GM12801 (cell line): ENCODE data around the gene SCG3.

Source experiments
- CTCF ChIP-seq: IDR thresholded peaks from one replicate; pipeline ENCODE4 v1.5.1; 2011; ENCODE audit warnings: control low read depth; ENCODE audit not compliant: insufficient read length; ENCODE audit errors: extremely low read depth

SCG3 gene

DNA sequence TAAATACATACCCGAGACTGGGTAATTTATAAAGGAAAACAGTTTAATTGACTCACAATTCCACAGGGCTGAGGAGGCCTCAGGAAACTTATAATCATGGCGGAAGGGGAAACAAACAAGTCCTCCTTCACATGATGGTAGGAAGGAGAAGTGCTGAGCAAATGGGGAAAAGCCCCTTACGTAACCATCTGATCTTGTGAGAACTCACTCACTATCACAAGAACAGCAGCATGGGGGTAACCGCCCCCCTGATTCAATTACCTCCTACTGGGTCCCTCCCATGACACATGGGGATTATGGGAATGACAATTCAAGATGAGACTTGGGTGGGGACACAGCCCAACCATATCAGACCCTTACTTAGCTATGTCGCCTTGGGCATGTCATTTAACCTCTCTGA is 27.7 kb downstream of the SCG3 start:
- TF ChIP-seq CTCF, result no peak

GRCh38 chr15:51714162-51714561 is 32.9 kb downstream of the SCG3 start:
- no peak for TF ChIP-seq CTCF

GRCh38 chr15:51714911-51715310 is 33.6 kb downstream of the SCG3 start:
- no peak for TF ChIP-seq CTCF

DNA sequence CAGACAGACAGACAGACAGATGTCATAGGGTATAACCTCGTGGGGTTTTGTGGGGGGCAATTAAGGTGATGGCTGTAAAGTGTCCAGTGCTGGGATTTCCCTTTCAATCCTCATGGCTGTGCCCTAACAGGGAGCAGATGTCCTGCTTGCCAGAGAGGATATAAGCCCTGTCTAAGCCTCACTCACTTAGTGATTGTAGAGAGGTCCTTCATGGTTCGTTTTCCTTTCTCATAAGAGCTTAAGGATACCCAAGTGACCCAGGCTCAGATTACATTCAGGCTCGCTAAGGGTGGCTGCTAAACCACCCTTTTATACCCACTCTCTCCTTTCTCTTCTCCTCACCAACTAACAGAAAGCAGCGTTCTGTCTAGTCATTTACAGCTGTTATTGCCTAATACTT is 36.9 kb downstream of the SCG3 start:
- no peak for TF ChIP-seq CTCF

DNA sequence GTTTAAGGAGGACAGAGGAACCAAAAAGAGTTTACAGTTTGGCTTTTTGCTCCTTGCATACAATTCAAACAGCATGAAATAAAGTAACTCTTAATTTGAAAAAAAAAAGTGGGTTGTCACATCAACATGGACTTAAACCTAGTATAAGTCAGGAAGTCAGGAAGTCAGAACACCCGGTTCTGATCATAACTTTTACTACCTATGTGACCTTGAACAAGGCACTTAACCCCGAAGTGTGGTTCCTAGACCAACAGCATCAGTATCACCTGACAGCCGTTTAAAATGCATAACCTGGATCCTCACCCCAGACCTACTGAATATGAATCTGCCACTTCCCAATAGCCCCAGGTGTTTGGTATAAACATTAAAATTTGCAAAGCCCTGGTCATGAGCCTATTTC is 37.4 kb downstream of the SCG3 start:
- no peak for TF ChIP-seq CTCF

- TF ChIP-seq CTCF, result no peak
These were observed 39.1 kb downstream of the SCG3 start for GRCh38 chr15:51720201-51720995.

DNA sequence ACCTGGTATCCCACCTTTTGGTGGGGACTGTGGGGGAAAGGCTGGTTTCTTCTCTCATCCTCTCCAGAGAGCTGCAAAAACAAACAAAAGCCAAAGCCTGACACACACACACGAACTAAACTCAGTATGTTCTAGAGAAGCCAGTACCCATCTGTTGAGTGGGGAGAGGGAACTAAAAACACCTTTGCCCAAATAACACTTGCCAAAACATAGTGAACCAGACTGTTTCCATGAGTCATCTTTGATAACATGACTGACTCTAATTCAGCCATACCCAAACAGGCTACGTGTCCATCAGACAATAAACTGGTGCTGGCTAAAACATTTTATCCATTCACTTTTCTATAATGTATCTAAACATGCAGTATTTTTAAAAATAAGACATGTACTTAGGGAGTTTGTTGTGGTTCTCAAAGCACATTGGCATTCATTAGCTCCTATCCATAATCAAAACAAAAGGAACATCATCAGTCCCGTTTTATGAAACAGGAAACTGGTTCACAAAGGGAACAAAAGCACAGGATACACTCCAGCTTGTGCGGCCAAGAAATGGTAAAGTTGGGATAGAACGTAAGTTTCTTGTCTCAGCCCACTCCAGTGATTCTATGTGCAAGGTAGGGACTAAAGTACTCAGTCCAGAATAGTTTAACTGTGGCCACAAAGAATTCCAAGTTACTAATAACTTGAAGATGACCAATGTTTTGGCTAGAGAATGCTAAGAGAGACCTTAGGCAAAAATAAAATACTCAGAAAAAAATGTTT is 40.1 kb downstream of the SCG3 start:
- no peak for TF ChIP-seq CTCF
